GM18861 (cell line): ENCODE results near the gene NDUFS7.

Experiments used
- ATAC-seq: cut with Tn5 transposase; IDR thresholded peaks from one replicate; pipeline ENCODE4 v1.9.1; 2021; ENCODE audit not compliant: unreplicated experiment

Gene NDUFS7

GRCh38 chr19:1384478-1385110 is 887 bp downstream of the NDUFS7 start:
- no peak for ATAC-seq

GRCh38 chr19:1385816-1386215 is 2.1 kb downstream of the NDUFS7 start:
- no peak for ATAC-seq

GRCh38 chr19:1386945-1387683 is 3.4 kb downstream of the NDUFS7 start:
- ATAC-seq = no peak

- no peak for ATAC-seq
Observed at GRCh38 chr19:1387684-1388636, 4.3 kb downstream of the NDUFS7 start.

GRCh38 chr19:1388637-1389026 is 4.9 kb downstream of the NDUFS7 start:
- no peak for ATAC-seq

- no peak for ATAC-seq
Observed at GRCh38 chr19:1389033-1389940, 5.6 kb downstream of the NDUFS7 start.

- ATAC-seq = no peak
Observed at GRCh38 chr19:1390890-1391423, 7.2 kb downstream of the NDUFS7 start.

GRCh38 chr19:1392407-1392806 is 8.7 kb downstream of the NDUFS7 start:
- no peak for ATAC-seq

GRCh38 chr19:1392939-1393530 is 9.3 kb downstream of the NDUFS7 start:
- ATAC-seq = no peak

- ATAC-seq = no peak
Observed at GRCh38 chr19:1393841-1394240, 10.1 kb downstream of the NDUFS7 start.

- no peak for ATAC-seq
Observed at GRCh38 chr19:1394252-1395193, 10.8 kb downstream of the NDUFS7 start.

- ATAC-seq = no peak
Observed at GRCh38 chr19:1395194-1396018, 11.7 kb downstream of the NDUFS7 start.

GRCh38 chr19:1396019-1396767 is 12.5 kb downstream of the NDUFS7 start:
- no peak for ATAC-seq

- no peak for ATAC-seq
Observed at GRCh38 chr19:1396768-1397679, 13.3 kb downstream of the NDUFS7 start.

GRCh38 chr19:1397838-1398237 is 14.1 kb downstream of the NDUFS7 start:
- no peak for ATAC-seq

GRCh38 chr19:1399079-1399478 is 15.4 kb downstream of the NDUFS7 start:
- no peak for ATAC-seq
